Heart right ventricle (tissue), 16 donors: ENCODE results near the gene ZNF470. TPM values are rescaled to one million over a fixed set of nuclear protein-coding genes. Genes with fewer than 3 reads are reported as not detected.

Source experiments
- ATAC-seq, 8 donors: fragments of 200-7000 bp; cut with Tn5 transposase; one replicate each; pipeline ENCODE4 v1.9.1; 2020; ENCODE audit warnings: mild to moderate bottlenecking in 8 of 8, moderate library complexity in 8 of 8, moderate number of reproducible peaks in 1 of 8
- DNase-seq, 2 donors: peaks; one replicate each; pipeline ENCODE4 v3.0.0-alpha.2; 2020
- H3K27ac ChIP-seq, 10 donors: fragments of 200-600 bp; sonication (generic) in 2 of 10; one replicate each; pipeline versions ENCODE4 v1.5.0 to v1.8.0; 2020 to 2022; ENCODE audit warnings: mild to moderate bottlenecking in 3 of 10
- H3K27me3 ChIP-seq, 7 donors: fragments of 200-600 bp; one replicate each; pipeline ENCODE4 v1.8.0; 2021 to 2022; ENCODE audit warnings: mild to moderate bottlenecking in 2 of 7
- H3K36me3 ChIP-seq, 9 donors: fragments of 200-600 bp; sonication (generic) in 1 of 9; one replicate each; pipeline versions ENCODE4 v1.5.0 to v1.8.0; 2020 to 2022; ENCODE audit warnings: mild to moderate bottlenecking in 2 of 9
- H3K4me1 ChIP-seq, 9 donors: fragments of 200-600 bp; sonication (generic) in 1 of 9; one replicate each; pipeline versions ENCODE4 v1.5.0 to v1.8.0; 2020 to 2022; ENCODE audit warnings: mild to moderate bottlenecking in 4 of 9
- H3K4me3 ChIP-seq, 10 donors: fragments of 200-600 bp; sonication (generic) in 2 of 10; one replicate each; pipeline versions ENCODE4 v1.5.0 to v1.8.0; 2020 to 2022; ENCODE audit warnings: mild to moderate bottlenecking in 7 of 10, moderate library complexity in 2 of 10
- H3K9me3 ChIP-seq, 11 donors: fragments of 200-600 bp in 10 of 11; sonication (generic) in 2 of 11; one replicate each; pipeline versions ENCODE4 v1.5.0 to v1.8.0; 2013 to 2022; ENCODE audit warnings: mild to moderate bottlenecking in 2 of 11, control low read depth in 1 of 11, moderate library complexity in 1 of 11
- WGBS, 2 donors: extraction: QIAGEN DNeasy Blood & Tissue Kit; methylation state at CpG; one replicate each; pipeline ENCODE4 v1.1.7; 2013; ENCODE audit warnings: inconsistent platforms in 1 of 2; 5-methylcytosine and 5-hydroxymethylcytosine counted together
- intact Hi-C, 10 donors: fragments of 100-400 bp; cut with DNase I; formaldehyde crosslinking; loops; one replicate each; pipeline versions ENCODE4 v1.11.1 to v1.14.2; 2022
- polyA plus RNA-seq, 2 donors: library from polyadenylated mRNA; stranded (reverse); fragments of 200-250 nt; gene quantifications; one replicate each; pipeline ENCODE4 v1.2.3, GENCODE V29; 2013
- total RNA-seq, 10 donors: library from RNA; stranded (reverse); fragmentation: NEBNext Ultra II Directional in 3 of 10; extraction: Animal tissue kit (Norgen Biotek cat#: 25700) in 3 of 10; gene quantifications; one replicate each; pipeline versions ENCODE4 v1.2.1 to v1.2.4, GENCODE V29; 2021 to 2023
- TF ChIP-seq, protein P1 (sequence below), 9 donors: fragments of 200-600 bp; sonication (generic) in 2 of 9; IDR thresholded peaks; one replicate each; pipeline versions ENCODE4 v1.5.0 to v1.8.0; 2021 to 2022; ENCODE audit warnings: antibody characterized with exemption in 9 of 9, mild to moderate bottlenecking in 5 of 9, moderate library complexity in 1 of 9
- donor health status: Arrhythmogenic right ventricular cardiomyopathy.
- donor health status: ischemic (EF 13 %, LVEDD 7.1; RV severe dilation, severe dysfunction).
- donor health status: healthy with polysubstance abuse.
- donor health status: DM: no; HTN: yes; CAD: no.
- donor health status: DM: no; HTN: no; CAD: no.
- donor health status: ischemic (EF 25% LVEDD 6.9; RV normal size, moderate dysfunction).
- donor health status: ischemic (EF 25% LVEDD 5.7; RV mildly dilated, moderate dysfunction).
- donor health status: healthy.
- donor health status: DM: yes; HTN: yes; CAD: no.
- donor health status: Ischemic cardiomyopathy.
- donor health status: ischemic (EF 35%, LVEDD 5.7; RV mildly dilated, moderate dysfunction).
- donor health status: nonischemic (EF 11% LVEDD 7.7; RV severe dilation, severe dysfunction).
- donor health status: DM: yes; HTN: yes; CAD: no.
- donor health status: PGD.
- donor health status: ischemic (EF 29% LVEDD 5.4; RV normal size, mild dysfunction).
- donor health status: nonischemic (EF 23%, LVEDD 6.1; RV moderate dilation, normal function).

The ZNF470 gene
- total and polyA plus RNA-seq, 12 donors, result 2.5 to 12.1 (median 4.9) TPM

DNA sequence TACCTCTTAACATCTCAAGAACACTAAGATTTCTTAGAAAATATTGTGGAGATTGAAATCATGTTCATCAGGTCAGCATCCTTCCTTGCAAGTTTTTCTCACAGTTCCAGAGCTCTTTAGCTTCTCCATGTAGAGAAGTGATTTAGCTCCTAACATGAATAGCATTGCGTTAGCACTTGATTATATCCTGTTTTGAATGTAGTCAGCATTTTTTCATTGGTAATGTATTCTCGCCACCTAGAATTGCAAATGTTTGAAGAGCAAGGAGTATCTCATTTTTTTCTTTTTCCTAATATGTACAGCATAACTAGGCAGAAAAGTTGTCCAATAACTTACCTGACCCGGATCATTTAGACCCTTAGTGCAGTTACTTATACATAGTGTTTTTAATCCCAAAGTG is 6.6 kb downstream of the ZNF470 start:
- H3K4me3 ChIP-seq, result no peak overlapping the region
- ATAC-seq, result no peak
- H3K9me3 ChIP-seq, result peaks cover 10 to 100% (median 94%) of the 10 kb centered on the region in 11 donors

GRCh38 chr19:56577719-56578602 is 10.7 kb downstream of the ZNF470 start:
- H3K4me1 ChIP-seq, result no peaks in the 10 kb centered on the region
- intact Hi-C loops, result loop anchor here in 1 of 10 donors (10.0 kb wide), 1 partner anchor 53 kb away; no protein-coding TSS in a partner anchor
- no peaks in the 10 kb centered on the region for H3K27me3 ChIP-seq
- TF ChIP-seq, protein P1, sequence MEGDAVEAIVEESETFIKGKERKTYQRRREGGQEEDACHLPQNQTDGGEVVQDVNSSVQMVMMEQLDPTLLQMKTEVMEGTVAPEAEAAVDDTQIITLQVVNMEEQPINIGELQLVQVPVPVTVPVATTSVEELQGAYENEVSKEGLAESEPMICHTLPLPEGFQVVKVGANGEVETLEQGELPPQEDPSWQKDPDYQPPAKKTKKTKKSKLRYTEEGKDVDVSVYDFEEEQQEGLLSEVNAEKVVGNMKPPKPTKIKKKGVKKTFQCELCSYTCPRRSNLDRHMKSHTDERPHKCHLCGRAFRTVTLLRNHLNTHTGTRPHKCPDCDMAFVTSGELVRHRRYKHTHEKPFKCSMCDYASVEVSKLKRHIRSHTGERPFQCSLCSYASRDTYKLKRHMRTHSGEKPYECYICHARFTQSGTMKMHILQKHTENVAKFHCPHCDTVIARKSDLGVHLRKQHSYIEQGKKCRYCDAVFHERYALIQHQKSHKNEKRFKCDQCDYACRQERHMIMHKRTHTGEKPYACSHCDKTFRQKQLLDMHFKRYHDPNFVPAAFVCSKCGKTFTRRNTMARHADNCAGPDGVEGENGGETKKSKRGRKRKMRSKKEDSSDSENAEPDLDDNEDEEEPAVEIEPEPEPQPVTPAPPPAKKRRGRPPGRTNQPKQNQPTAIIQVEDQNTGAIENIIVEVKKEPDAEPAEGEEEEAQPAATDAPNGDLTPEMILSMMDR (IDR thresholded peaks at IDR 0.05), result no peak
- 98% methylated on average over 11 of the region's 11 CpGs for WGBS, 2 donors
- H3K36me3 ChIP-seq, result peaks cover 0 to 100% (median 59%) of the 10 kb centered on the region in 9 donors
- no peak overlapping the region for H3K27ac ChIP-seq
- peaks cover 13 to 100% (median 100%) of the 10 kb centered on the region in 11 donors for H3K9me3 ChIP-seq
- ATAC-seq, result no peak
- no peak overlapping the region for H3K4me3 ChIP-seq
- no peak for DNase-seq

More for the DNA sequence above, 6.6 kb downstream of the ZNF470 start:
- no peak overlapping the region for H3K27ac ChIP-seq
- H3K36me3 ChIP-seq, result peaks cover 0 to 100% (median 89%) of the 10 kb centered on the region in 9 donors
- no peaks in the 10 kb centered on the region for H3K27me3 ChIP-seq
- 98 to 99% methylated on average over 3 of the region's 3 CpGs for WGBS, 2 donors
- DNase-seq, result no peak
- TF ChIP-seq, protein P1 (IDR thresholded peaks at IDR 0.05), result no peak
- intact Hi-C loops, result loop anchor here in 1 of 10 donors (10.0 kb wide), 1 partner anchor 49 kb away; no protein-coding TSS in a partner anchor
- no peaks in the 10 kb centered on the region for H3K4me1 ChIP-seq

- peak overlapping the region in 4 of 10 donors; percentile 78 to 88 (median 86) for H3K27ac ChIP-seq
- DNase-seq (no peak), ATAC-seq (no peak)
- H3K36me3 ChIP-seq, result peaks cover 0 to 21% (median 0%) of the 10 kb centered on the region in 9 donors
- 63 to 69% methylated on average over 4 of the region's 4 CpGs for WGBS, 2 donors
- intact Hi-C loops, result no loop called here
- peak overlapping the region in 6 of 10 donors; percentile 77 to 98 (median 94) for H3K4me3 ChIP-seq
- H3K27me3 ChIP-seq, result no peaks in the 10 kb centered on the region
- peaks cover 0 to 28% (median 10%) of the 10 kb centered on the region in 9 donors for H3K4me1 ChIP-seq
- peaks cover 0 to 67% (median 0%) of the 10 kb centered on the region in 11 donors for H3K9me3 ChIP-seq
- TF ChIP-seq, protein P1 (IDR thresholded peaks at IDR 0.05), result no peak
Measured at GRCh38 chr19:56594446-56594782, 27.1 kb downstream of the ZNF470 start.

DNA sequence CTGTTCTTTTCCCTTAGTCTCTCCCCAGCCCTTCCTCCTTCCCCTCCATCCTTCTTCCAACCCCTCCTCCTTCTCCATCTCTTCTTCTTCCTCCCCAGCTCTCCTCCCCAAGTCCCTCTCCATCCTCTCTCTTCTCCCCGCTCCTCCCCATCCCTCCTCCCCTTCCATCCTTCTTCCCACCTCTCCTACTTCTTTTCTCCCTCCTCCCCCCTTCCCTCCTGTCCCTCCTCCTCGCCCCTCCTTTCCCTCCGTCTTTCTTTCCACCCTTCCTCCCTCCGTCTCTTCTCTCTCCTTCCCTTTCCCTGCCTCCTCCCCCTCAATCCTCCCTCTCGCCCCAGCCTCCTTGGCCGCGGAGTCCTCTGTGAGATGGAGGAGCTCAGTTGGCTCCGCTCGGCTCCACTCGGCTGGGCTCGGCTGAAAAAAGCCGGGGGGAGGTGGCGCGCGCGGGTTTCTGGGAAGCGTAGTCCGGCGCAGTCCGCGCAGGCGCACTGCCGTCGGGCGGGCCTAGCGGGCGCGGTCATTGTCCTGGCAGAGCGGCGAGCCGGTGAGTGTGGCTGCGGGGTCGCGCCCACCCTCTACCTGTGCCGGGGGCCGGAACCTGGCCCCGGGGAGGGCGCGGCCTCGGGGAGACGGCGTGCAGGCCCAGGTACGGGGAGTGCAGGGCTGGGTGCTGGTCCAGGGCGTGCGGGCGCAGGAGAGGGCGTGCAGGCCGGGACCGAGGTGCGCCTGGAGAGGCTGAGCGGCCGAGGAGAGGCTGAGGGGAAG is 27.7 kb downstream of the ZNF470 start, which contains the start of gene ZNF71:
TSS of gene ZNF71 (plus strand) at position 520 of the 765 bp plus-strand sequence. CDS start 6,257 bp downstream, outside the sequence.
- Histone ChIP-seq H3K9me3 (peaks cover 0 to 67% (median 0%) of the 10 kb centered on the region in 11 donors), H3K27me3 (no peaks in the 10 kb centered on the region), H3K4me1 (peaks cover 0 to 28% (median 10%) of the 10 kb centered on the region in 9 donors), H3K36me3 (peaks cover 0 to 21% (median 0%) of the 10 kb centered on the region in 9 donors), H3K4me3 (peak within 1 kb of the TSS; percentile 77 to 98 (median 90)), H3K27ac (peak within 1 kb of the TSS in 9 of 10 donors; percentile 70 to 88 (median 81))
- intact Hi-C loops, result loop anchor here in 1 of 10 donors (1.0 kb wide), 1 partner anchor 28 kb away; the partner anchor contains the start of gene ZNF470
- peak; percentile 92 to 93 for DNase-seq
- TF ChIP-seq, protein P1 (IDR thresholded peaks at IDR 0.05), result no peak
- 1 to 2% methylated on average over 52 of the region's 52 CpGs for WGBS, 2 donors
- peak; percentile 95 to 99 (median 98) for ATAC-seq
